ENCODE measurements around the gene ENSA. TPM values are rescaled to one million over a fixed set of nuclear protein-coding genes. Genes with fewer than 3 reads are reported as not detected.
"Not testable (repeated sequence)": the region's sequence is repeated elsewhere in the genome, so short reads cannot be mapped to it uniquely, and the experiment has no call there.

The ENSA gene, protein sequence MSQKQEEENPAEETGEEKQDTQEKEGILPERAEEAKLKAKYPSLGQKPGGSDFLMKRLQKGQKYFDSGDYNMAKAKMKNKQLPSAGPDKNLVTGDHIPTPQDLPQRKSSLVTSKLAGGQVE
- total RNA-seq, result 257 TPM

GRCh38 chr1:150629115-150629928 is at the start of gene ENSA:
Gene ENSA, minus strand, starts transcription at chr1:150629612. Its CDS starts 142 bp downstream, at chr1:150629470.
- peak; percentile 99 for DNase-seq (ENCODE audit: low spot score)

- no peak for DNase-seq (ENCODE audit: low spot score)
Measured at GRCh38 chr1:150678988-150679387, 49.6 kb upstream of the ENSA start.

DNA sequence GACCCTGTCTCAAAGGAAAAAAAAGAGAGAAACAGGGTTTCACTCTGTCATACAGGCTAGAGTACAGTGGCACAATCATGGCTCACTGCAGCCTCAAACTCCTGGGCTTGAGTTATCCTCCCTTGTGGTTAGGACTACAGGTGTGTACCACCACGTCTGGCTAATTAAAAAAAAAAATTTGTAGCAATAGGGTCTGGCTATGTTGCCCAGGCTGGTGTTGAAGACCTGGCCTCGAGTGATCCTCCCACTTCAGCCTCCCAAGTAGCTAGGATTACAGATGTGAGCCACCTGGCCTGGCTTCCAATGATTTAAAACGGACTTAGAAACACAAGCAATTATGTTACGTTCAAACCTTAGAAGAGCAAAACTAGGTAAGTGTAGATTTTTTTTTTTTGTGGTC is 45.5 kb upstream of the ENSA start:
- DNase-seq (ENCODE audit: low spot score), result no peak

DNA sequence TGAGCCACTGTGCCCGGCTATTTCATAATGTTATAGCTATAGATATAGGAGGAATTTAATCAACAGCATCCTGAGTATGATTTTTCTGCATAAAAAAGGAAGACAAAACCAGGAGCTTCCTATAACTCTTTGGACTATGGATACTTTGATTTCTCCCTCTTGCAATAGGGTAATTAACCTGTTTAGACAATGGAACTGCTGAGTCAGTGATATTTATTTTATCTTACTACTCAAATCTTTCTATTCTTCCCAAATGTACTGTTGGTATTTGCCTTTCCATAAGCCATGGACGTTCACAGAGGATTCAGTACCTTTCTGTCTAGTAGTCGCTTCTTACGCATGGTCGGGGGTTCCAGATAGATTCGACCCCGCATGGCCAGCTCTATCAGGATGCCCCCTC is 33.9 kb upstream of the ENSA start:
- no peak for DNase-seq (ENCODE audit: low spot score)

DNA sequence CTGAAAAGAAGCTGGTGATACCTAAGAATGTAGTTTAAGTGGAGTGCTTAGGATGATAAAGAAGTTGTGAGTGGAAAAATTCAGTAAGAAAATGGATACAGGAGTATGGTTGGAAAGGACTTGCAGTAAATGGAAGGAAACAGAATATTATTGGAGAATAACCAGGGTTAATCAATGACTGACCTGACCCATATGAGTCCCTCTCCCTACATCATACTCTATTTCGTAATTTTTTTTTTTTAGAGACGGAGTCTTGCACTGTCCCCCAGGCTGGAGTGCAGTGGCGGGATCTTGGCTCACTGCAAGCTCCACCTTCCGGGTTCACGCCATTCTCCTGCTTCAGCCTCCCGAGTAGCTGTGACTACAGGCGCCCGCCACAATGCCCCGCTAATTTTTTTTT is 33.4 kb upstream of the ENSA start:
- DNase-seq (ENCODE audit: low spot score), result no peak

DNA sequence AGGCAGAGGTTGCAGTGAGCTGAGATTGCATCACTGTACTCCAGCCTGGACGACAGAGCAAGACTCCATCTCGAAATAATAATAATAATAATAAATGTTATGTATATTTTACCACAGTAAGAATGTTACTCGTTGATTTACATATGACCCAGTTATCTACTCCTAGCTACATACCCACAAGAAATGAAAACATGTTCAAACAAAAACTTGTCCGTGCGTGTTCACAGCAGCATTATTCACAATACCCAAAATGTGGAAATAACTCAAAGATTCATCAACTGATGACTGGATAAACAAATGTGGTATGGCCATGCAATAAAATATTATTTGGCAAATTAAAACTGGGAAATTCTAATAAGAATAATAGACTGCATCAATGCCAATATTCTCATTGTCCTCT is 31.7 kb upstream of the ENSA start:
- no peak for DNase-seq (ENCODE audit: low spot score)

DNA sequence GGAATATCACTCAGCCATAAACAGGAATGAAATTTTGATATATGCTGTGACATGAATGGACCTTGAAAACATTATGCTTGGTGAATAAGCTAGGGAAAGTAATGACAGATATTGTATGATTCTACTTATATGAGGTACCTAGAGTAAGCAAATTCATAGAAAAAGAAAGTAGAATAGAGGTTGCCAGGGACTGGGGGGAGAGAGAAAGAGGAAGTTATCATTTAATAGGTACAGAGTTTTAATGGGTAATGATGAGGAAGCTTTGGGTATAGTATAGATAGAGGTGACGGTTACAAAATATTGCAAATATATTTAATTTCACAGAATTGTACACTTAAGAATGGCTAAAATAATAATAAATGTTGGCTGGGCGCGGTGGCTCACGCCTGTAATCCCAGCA is 31.2 kb upstream of the ENSA start:
- DNase-seq (ENCODE audit: low spot score), result no peak

GRCh38 chr1:150657064-150657463 is 27.7 kb upstream of the ENSA start:
- not testable (repeated sequence) for DNase-seq (ENCODE audit: low spot score)

DNA sequence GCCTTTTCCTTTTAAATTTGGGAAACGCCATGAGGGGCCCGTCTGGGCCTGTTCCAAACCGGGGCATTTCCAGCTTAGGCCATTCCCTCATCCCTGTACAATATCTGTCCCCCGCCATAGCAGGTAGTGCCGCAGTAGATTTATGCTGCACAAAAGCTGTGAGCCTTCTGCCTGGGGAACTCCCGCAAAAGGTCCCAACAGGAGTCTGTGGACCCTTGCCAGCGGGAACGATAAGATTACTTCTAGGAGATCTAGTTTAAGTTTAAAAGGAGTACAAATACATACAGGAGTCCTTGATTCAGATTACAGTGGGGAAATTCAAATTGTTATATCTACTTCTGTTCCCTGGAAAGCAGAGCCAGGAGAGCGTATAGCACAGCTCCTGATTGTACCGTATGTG is 25.2 kb upstream of the ENSA start:
- DNase-seq (ENCODE audit: low spot score), result not testable (repeated sequence)

- peak; percentile 65 for DNase-seq (ENCODE audit: low spot score)
Measured at GRCh38 chr1:150650193-150650592, 20.8 kb upstream of the ENSA start.

GRCh38 chr1:150649441-150650075 is 20.1 kb upstream of the ENSA start:
- no peak for DNase-seq (ENCODE audit: low spot score)

- DNase-seq (ENCODE audit: low spot score), result no peak
Measured at GRCh38 chr1:150642296-150642695, 12.9 kb upstream of the ENSA start.

DNA sequence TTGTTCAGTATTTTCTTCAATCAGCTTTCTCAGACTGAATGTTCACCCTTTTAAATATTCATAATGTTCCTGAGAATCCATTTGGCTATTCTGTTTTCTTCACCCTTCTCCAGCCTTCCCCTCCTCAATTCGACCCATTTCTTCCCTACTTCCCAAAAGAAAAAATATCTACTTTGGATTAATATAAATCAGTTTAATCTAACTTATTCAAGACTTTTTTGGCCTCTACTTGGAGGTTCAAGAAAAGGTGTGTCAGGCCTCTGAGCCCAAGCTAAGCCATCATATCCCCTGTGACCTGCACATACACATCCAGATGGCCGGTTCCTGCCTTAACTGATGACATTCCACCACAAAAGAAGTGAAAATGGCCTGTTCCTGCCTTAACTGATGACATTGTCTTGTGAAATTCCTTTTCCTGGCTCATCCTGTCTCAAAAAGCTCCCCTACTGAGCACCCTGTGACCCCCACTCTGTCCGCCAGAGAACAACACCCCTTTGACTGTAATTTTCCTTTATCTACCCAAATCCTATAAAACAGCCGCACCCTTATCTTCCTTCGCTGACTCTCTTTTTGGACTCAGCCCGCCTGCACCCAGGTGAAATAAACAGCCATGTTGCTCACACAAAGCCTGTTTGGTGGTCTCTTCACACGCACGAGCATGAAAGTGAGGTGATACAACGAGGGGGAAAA is 11.9 kb upstream of the ENSA start:
- DNase-seq (ENCODE audit: low spot score), result not testable (repeated sequence)

DNA sequence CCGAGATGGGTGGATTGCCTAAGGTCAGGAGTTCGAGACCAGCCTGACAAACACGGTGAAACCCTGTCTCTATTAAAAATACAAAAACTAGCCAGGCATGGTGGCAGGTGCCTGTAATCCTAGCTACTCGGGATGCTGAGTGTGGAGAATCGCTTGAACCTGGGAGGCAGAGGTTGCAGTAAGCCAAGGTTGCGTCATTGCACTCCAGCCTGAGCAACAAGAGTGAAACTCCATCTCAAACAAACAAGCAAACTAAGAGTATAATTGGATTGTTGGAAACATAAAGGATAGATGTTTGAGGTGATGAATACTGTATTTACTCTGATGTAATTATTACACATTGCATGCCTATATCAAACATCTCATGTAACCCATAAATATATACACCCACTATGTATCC is 9.0 kb upstream of the ENSA start:
- DNase-seq (ENCODE audit: low spot score), result not testable (repeated sequence)

DNA sequence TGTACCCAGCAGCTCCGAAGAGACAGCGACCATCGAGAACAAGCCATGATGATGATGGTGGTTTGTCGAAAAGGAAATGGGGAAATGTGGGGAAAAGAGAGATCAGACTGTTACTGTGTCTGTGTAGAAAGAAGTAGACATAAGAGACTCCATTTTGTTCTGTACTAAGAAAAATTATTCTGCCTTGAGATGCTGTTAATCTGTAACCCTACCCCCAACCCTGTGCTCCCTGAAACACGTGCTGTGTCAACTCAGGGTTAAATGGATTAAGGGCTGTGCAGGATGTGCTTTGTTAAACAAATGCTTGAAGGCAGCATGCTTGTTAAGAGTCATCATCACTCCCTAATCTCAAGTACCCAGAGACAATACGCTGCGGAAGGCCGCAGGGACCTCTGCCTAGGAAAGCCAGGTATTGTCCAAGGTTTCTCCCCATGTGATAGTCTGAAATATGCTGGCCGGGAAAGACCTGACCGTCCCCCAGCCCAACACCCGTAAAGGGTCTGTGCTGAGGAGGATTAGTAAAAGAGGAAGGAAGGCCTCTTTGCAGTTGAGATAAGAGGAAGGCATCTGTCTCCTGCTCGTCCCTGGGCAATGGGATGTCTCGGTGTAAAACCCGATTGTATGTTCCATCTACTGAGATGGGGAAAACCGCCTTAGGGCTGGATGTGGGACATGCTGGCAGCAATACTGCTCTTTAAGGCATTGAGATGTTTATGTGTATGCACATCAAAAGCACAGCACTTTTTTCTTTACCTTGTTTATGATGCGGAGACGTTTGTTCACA is 5.6 kb upstream of the ENSA start:
- not testable (repeated sequence) for DNase-seq (ENCODE audit: low spot score)

DNA sequence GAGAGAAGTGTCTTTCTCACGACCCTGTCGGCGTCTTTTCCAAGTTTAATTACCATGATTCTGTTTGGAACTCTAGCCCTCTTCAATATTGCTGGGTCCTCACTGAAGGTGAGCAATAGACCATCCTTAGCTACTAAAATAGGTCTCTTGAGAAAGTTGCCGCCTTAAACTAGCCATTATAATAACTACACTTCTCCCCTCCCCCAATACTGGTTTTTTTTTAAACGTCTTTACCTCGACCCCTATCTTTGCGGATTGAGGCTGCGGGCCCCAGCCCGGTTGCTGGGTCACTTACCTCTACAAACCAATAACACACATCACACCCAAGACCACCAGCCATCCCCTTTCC is 672 bp downstream of the ENSA start:
- no peak for DNase-seq (ENCODE audit: low spot score)

- no peak for DNase-seq (ENCODE audit: low spot score)
Measured at GRCh38 chr1:150627826-150628410, 1.5 kb downstream of the ENSA start.

GRCh38 chr1:150626150-150626549 is 3.3 kb downstream of the ENSA start:
- DNase-seq (ENCODE audit: low spot score), result no peak

DNA sequence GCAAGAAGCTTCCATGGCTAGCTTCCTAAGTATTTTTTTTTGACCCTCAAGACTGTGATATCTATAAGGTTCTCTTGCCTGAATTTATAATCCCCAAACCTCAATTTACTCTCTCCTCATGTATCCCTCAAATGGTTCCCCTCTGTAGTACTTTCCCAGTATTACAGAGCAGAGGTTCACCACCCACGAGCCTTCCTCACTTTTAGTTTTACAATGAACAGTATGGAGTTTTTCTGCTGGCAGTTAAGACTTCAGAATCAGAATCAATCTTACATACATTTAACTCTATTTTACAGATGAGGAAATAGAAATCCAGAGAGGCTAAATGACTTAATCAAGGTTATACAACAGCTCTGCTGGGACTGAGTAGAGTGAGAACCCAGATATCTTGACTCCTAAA is 4.9 kb downstream of the ENSA start:
- not testable (repeated sequence) for DNase-seq (ENCODE audit: low spot score)

- peak; percentile 69 for DNase-seq (ENCODE audit: low spot score)
Measured at GRCh38 chr1:150624134-150624533, 5.3 kb downstream of the ENSA start.

DNA sequence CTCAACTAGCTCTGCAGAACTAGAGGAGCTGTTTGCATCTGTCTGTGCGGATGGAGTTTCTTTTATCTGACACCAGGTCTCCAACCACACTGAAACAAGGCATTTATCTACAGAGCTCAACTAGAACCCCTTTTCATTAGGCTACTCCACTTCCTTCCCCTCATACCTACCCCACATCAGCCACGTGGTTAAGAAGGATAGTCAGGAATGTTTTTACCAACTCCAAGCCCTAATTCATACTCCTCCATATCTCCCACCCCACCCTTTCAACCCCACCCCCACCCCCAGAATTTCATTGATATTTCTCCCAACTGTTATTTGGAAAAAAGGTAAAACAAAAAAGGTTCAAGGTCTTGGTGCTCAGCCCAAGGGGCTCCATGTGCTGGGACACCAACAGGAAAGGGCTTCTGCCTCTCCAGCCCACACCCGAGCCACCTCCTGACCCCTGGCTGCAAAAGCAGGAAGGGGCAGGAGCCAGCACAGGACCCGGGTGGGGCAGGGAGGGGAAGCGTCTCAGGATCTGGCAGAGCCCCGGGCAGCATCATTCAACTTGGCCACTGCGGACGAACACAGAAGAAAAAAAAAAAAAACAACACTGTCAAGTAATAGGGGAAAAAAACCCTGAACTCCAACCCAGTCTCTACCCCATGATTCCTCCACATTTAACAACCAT is 7.0 kb downstream of the ENSA start:
- no peak for DNase-seq (ENCODE audit: low spot score)

Measured in ureter (tissue), 1 donor.